Kidney epithelial cell (primary cell): ENCODE data around the gene MITF. TPM values are rescaled to one million over a fixed set of nuclear protein-coding genes. Genes with fewer than 3 reads are reported as not detected.

ENCODE experiments used
- DNase-seq: peaks from one replicate; pipeline ENCODE4 v3.0.0-alpha.2; 2010; ENCODE audit warnings: low read depth
- H3K27me3 ChIP-seq: 2 replicates; pipeline ENCODE4 v1.6.0; 2011; ENCODE audit warnings: low read length; ENCODE audit not compliant: control insufficient read depth, insufficient read depth
- H3K36me3 ChIP-seq: 2 replicates; pipeline ENCODE4 v1.5.1; 2011; ENCODE audit warnings: low read length; ENCODE audit not compliant: control insufficient read depth, insufficient read depth
- H3K4me3 ChIP-seq: 2 replicates; pipeline ENCODE4 v1.5.1; 2011; ENCODE audit warnings: low read depth, mild to moderate bottlenecking, control low read depth, low read length
- total RNA-seq: library from RNA; depleted of rRNA; stranded (reverse); fragments of >200 nt; gene quantifications from 2 replicates; pipeline ENCODE4 v1.2.3, GENCODE V29; 2015
- TF ChIP-seq, protein P1 (sequence below): IDR thresholded peaks from 2 replicates; pipeline ENCODE4 v1.5.1; 2011; ENCODE audit warnings: mild to moderate bottlenecking, moderate library complexity, low read length, control low read depth, inconsistent platforms; ENCODE audit not compliant: insufficient read depth, poor library complexity, severe bottlenecking

MITF gene
- total RNA-seq, 1 donor from 2014 or later: 5.8 TPM

DNA sequence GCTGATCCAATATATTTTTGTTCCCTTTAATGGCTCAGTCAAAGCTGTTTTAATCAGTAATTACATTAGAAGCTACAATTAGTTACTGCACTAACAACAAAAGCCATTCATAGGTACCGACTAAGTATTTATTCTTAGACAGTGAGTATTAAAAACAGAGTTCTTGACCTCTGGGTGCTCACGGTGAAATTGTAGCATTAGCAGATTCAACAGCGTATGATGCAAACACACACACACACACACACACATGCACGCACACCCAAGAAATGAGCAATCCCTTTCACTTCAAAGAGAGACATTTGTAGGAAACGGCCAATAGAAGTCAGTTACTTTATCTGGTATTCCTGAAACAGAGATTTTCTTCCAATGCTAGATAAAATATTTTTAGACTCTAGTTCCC lies 27.0 kb upstream of the MITF start:
- no peak for DNase-seq
- H3K36me3 ChIP-seq: no peaks in the 10 kb centered on the region
- no peak overlapping the region for H3K4me3 ChIP-seq
- no peaks in the 10 kb centered on the region for H3K27me3 ChIP-seq
- TF ChIP-seq, protein P1, sequence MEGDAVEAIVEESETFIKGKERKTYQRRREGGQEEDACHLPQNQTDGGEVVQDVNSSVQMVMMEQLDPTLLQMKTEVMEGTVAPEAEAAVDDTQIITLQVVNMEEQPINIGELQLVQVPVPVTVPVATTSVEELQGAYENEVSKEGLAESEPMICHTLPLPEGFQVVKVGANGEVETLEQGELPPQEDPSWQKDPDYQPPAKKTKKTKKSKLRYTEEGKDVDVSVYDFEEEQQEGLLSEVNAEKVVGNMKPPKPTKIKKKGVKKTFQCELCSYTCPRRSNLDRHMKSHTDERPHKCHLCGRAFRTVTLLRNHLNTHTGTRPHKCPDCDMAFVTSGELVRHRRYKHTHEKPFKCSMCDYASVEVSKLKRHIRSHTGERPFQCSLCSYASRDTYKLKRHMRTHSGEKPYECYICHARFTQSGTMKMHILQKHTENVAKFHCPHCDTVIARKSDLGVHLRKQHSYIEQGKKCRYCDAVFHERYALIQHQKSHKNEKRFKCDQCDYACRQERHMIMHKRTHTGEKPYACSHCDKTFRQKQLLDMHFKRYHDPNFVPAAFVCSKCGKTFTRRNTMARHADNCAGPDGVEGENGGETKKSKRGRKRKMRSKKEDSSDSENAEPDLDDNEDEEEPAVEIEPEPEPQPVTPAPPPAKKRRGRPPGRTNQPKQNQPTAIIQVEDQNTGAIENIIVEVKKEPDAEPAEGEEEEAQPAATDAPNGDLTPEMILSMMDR: no peak

DNA sequence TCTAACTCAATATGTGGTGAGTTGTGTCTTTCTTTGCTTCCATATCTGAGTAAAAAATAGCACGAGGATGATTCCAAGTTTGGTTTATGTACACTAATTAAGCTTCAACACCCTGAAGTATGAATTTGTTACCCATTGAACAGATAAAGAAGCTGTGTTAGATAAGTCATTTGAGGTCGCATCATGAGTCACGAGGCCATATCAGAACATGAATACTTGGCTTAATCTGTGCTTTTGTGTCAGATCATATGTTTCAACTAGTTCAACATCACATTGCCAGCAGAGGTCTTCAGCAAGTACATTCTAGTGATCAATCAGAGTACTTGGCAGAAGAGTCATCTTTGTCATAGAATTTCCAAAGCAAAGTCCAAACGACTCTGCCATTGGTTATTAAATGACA lies 26.3 kb upstream of the MITF start:
- Histone ChIP-seq H3K4me3 (no peak overlapping the region), H3K36me3 (no peaks in the 10 kb centered on the region), H3K27me3 (no peaks in the 10 kb centered on the region)
- no peak for DNase-seq
- TF ChIP-seq, protein P1: no peak

DNA sequence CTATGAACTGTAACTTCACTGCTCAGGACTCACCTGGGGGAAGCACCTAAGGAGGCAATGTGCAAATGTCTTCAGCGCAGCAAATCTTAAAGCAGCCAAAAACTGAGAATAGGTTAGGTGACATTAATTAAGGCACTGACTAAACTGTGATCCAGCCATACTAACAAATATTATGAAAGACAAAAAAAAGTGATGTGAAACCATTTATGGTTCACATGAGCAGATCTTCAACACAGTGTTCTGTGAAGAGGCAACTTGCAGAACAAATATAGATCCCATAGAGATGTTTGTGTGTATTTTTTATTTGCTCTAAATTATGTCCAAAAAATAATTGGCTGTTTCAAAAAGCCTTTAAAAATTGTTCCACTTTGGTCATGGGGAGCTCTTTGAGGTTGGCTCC lies 24.1 kb upstream of the MITF start:
- no peak for DNase-seq
- no peaks in the 10 kb centered on the region for H3K27me3 ChIP-seq
- no peaks in the 10 kb centered on the region for H3K36me3 ChIP-seq
- H3K4me3 ChIP-seq: no peak overlapping the region
- TF ChIP-seq, protein P1: no peak

DNA sequence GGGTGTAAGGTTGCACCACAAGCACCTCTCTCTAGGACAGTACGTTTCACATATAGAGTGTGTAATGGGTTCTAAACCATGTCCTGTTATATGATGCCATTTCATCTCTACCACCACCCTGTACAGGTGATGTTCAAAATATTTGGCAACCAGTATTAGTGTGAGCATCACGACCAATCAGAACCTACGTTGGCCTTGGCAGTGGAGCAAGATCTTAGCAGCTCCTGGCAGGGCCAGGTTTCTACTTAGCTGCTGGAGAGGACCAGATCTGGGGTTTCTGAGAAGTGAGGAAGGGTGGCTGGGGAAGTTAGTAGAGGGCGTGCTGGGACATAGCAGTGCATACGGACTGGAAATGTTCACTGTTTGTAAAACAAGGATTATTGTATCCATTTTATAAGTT lies 23.1 kb upstream of the MITF start:
- Histone ChIP-seq H3K27me3 (no peaks in the 10 kb centered on the region), H3K4me3 (no peak overlapping the region), H3K36me3 (no peaks in the 10 kb centered on the region)
- TF ChIP-seq, protein P1: no peak
- DNase-seq: no peak

DNA sequence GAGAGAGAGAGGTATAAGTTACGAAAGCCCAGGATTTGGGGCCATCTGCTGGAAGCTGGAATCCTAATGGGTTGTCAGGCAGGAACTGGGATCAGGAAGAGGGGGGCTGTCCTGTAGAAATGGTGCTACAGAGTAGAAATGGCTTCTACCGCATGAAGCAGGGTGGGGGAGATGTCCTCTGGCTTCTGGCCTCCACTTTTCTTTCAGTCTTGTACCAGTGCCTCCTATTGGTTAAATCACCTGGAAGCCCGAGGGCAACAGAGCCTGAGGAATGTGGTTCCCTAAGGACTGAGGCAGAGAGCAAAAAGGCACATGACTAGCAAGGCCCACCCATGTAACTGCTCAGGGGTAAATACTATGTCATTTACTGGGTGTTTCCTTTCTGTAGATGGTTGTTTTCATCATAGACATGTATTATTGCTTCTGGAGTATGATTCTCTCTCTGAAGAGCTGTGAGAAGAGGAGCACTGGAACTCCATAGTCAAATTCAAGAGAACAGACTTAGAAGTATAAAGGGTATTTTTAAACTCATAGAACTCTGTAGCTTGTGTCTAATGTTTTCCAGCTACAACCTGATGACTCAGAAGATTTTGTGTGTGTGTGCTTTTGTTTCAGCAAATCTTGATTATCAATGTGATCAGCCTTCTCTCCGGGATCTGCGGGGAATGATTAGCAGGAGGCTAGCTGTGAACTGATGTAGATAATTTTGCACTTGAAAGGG lies 20.2 kb upstream of the MITF start:
- H3K27me3 ChIP-seq: no peaks in the 10 kb centered on the region
- no peaks in the 10 kb centered on the region for H3K36me3 ChIP-seq
- no peak for DNase-seq
- no peak overlapping the region for H3K4me3 ChIP-seq
- TF ChIP-seq, protein P1: no peak

DNA sequence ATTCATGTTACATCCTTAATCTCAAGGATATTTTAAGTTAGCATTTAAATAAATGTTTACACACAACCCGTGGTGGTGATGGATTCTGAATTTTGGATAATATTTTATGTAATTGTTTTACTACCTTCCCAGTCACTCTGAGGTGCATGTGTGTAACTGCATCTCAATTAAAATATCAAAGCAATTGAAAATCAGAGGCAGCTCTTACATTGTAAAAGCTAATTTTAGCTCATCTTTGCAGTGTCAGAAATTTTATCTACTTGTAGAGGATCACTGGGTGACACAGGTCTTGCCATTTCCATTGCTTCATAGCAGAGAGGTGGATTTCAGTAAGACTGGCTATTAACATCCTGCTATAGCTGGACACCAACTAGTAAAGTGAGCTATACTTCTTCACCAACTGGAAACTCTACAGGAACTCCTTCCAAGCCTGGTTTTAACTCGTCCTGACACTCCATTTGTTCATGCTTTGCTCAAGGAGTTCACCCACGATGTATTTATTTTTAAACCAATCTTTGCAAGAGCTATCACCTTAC lies 19.6 kb upstream of the MITF start:
- H3K4me3 ChIP-seq: no peak overlapping the region
- TF ChIP-seq, protein P1: no peak
- DNase-seq: no peak
- H3K36me3 ChIP-seq: no peaks in the 10 kb centered on the region
- no peaks in the 10 kb centered on the region for H3K27me3 ChIP-seq
